Pancreas (tissue), 10 donors: ENCODE results near the gene POLR1F. TPM values are rescaled to one million over a fixed set of nuclear protein-coding genes. Genes with fewer than 3 reads are reported as not detected.
A peak's percentile ranks its signal among the peaks of the same experiment; 100 is the strongest.
"Not testable (repeated sequence)": the region's sequence is repeated elsewhere in the genome, so short reads cannot be mapped to it uniquely, and the experiment has no call there.

Experiments
- ATAC-seq, 4 donors: fragments of 200-7000 bp; cut with Tn5 transposase; one replicate each; pipeline versions ENCODE4 v1.8.0 to v1.9.1; 2020; ENCODE audit warnings: mild to moderate bottlenecking in 4 of 4, moderate library complexity in 4 of 4
- DNase-seq, 6 donors: peaks; one replicate each; pipeline ENCODE4 v3.0.0-alpha.2; 2020
- FAIRE-seq: peaks from 2 replicates; lab custom pipeline; 2012; peaks lifted over from hg19 to GRCh38; lab: Jason Lieb, UNC
- H3K27ac ChIP-seq, 4 donors: fragments of 200-600 bp; sonication (generic); 1 replicate in 3 of 4; 2 replicates in 1 of 4; pipeline versions ENCODE4 v1.5.0 to v1.8.0; 2020
- H3K27me3 ChIP-seq, 4 donors: fragments of 200-600 bp; one replicate each; pipeline ENCODE4 v1.8.0; 2021
- H3K36me3 ChIP-seq, 3 donors: fragments of 200-600 bp; sonication (generic) in 1 of 3; one replicate each; pipeline versions ENCODE4 v1.5.0 to v1.8.0; 2020 to 2021
- H3K4me1 ChIP-seq, 3 donors: fragments of 200-600 bp; one replicate each; pipeline ENCODE4 v1.8.0; 2021
- H3K4me3 ChIP-seq, 4 donors: fragments of 200-600 bp; sonication (generic) in 2 of 4; one replicate each; pipeline versions ENCODE4 v1.5.0 to v1.8.0; 2020 to 2021
- H3K9me3 ChIP-seq, 4 donors: fragments of 200-600 bp; one replicate each; pipeline ENCODE4 v1.8.0; 2021
- WGBS, 2 donors: extraction: QIAGEN DNeasy Blood & Tissue Kit; methylation state at CpG; one replicate each; pipeline ENCODE4 v1.1.7; 2013; 5-methylcytosine and 5-hydroxymethylcytosine counted together
- intact Hi-C, 3 donors: fragments of 100-400 bp; cut with DNase I; formaldehyde crosslinking; loops; one replicate each; pipeline versions ENCODE4 v1.11.1 to v1.14.2; 2022
- polyA plus RNA-seq, 2 donors: library from polyadenylated mRNA; stranded (reverse); fragments of 200-250 nt; gene quantifications; one replicate each; pipeline ENCODE4 v1.2.3, GENCODE V29; 2013
- total RNA-seq, 6 donors: library from RNA; stranded (reverse); fragmentation: NEBNext Ultra II Directional in 4 of 6; extraction: Animal tissue kit (Norgen Biotek cat#: 25700) in 4 of 6; gene quantifications; one replicate each; pipeline versions ENCODE4 v1.2.1 to v1.2.4, GENCODE V29; 2021 to 2023
- TF ChIP-seq, protein P1 (sequence below), 4 donors: fragments of 200-600 bp; sonication (generic) in 3 of 4; IDR thresholded peaks; one replicate each; pipeline versions ENCODE4 v1.5.0 to v1.8.0; 2021; ENCODE audit warnings: antibody characterized with exemption in 4 of 4
- donor health status: healthy with polysubstance abuse.
- donor health status: DM: no; HTN: no; CAD: no; lungs with moderate emphysema.
- donor health status: DM: no; HTN: no; CAD: no.
- donor health status: control.
- donor health status: control.
- donor health status: Bipolar disorder and iron deficiency.
- donor health status: DM: yes; HTN: yes; CAD: no.
- donor health status: DM: no; HTN: no; CAD: no.
- donor health status: DM: no; HTN: no; CAD: no.
- donor health status: DM: yes; HTN: yes; CAD: no.

Gene POLR1F
- total and polyA plus RNA-seq, 8 donors = 2.8 to 6.1 (median 4.7) TPM

DNA sequence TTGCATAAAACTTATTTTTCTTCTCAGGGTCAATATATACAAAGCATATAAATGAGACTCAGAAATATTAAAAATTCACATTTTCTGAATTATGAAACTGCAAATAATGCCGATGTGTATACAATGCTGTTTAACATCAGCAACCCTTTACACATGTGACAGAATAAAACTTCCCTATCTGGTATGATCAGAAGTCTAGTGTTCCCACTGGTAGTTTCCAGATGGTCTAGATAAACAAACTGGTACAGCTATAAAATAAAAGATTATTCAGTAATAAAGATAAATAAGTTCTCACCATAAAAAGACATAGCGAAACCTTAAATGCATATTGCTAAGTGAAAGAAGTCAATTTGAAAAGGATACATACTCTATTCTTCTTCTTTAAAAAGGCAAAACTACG, 7.9 kb downstream of the POLR1F start:
- no peak overlapping the region for H3K27ac ChIP-seq
- intact Hi-C loops = no loop called here
- ATAC-seq (no peak), DNase-seq (no peak), FAIRE-seq (no peak)
- TF ChIP-seq, protein P1, sequence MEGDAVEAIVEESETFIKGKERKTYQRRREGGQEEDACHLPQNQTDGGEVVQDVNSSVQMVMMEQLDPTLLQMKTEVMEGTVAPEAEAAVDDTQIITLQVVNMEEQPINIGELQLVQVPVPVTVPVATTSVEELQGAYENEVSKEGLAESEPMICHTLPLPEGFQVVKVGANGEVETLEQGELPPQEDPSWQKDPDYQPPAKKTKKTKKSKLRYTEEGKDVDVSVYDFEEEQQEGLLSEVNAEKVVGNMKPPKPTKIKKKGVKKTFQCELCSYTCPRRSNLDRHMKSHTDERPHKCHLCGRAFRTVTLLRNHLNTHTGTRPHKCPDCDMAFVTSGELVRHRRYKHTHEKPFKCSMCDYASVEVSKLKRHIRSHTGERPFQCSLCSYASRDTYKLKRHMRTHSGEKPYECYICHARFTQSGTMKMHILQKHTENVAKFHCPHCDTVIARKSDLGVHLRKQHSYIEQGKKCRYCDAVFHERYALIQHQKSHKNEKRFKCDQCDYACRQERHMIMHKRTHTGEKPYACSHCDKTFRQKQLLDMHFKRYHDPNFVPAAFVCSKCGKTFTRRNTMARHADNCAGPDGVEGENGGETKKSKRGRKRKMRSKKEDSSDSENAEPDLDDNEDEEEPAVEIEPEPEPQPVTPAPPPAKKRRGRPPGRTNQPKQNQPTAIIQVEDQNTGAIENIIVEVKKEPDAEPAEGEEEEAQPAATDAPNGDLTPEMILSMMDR (IDR thresholded peaks at IDR 0.05) = no peak
- no peaks in the 10 kb centered on the region for H3K27me3 ChIP-seq
- H3K9me3 ChIP-seq = no peaks in the 10 kb centered on the region
- no peaks in the 10 kb centered on the region for H3K4me1 ChIP-seq
- WGBS, 2 donors = 92 to 93% methylated on average over 3 of the region's 3 CpGs
- H3K4me3 ChIP-seq = no peak overlapping the region
- peaks cover 0 to 20% (median 0%) of the 10 kb centered on the region in 3 donors for H3K36me3 ChIP-seq

DNA sequence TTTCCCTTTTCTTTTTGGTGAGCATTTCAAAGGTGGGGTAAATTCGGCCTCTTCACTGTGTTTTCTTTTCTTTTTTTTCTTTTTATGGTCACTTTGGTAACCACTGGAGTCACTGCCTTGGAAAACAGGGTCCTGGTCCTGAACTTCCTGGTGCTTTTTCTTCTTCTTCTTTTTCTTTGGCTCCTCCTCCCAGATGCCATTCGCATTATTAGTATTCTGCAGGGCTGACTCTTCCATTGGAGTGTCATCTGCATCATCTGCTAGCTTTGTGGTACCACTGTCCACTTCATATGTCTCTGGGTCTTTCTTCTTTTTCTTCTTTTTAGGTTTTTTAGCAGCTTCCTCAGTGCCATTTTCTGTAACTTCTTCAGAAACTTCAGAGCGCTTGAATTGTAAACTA, 10.5 kb downstream of the POLR1F start:
- Histone ChIP-seq H3K27ac (no peak overlapping the region), H3K9me3 (no peaks in the 10 kb centered on the region), H3K4me3 (no peak overlapping the region), H3K27me3 (no peaks in the 10 kb centered on the region), H3K36me3 (peaks cover 0 to 20% (median 0%) of the 10 kb centered on the region in 3 donors), H3K4me1 (no peaks in the 10 kb centered on the region)
- intact Hi-C loops = no loop called here
- TF ChIP-seq, protein P1 (IDR thresholded peaks at IDR 0.05) = no peak
- WGBS, 2 donors = 86 to 93% methylated on average over 3 of the region's 3 CpGs
- FAIRE-seq (no peak), DNase-seq (no peak), ATAC-seq (no peak)

DNA sequence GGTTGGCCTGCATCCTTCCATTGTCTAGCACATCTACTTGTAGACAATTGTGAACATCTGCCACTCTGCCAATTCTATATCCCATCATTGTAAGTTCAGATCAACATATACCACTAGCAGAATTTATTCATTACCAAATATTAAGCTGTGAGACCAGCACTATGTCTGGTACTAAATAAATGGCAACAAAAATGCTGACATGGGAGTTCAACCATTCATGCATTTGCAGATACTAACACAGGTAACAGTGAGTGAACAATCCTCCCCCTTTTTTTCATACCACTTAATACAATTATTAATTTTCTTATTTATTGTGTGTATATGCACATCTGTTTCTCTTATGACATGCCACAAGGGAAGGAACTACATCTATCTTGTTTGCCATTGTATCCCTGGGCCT, 11.9 kb downstream of the POLR1F start:
- FAIRE-seq (no peak), ATAC-seq (no peak), DNase-seq (no peak)
- no peak overlapping the region for H3K4me3 ChIP-seq
- H3K9me3 ChIP-seq = no peaks in the 10 kb centered on the region
- H3K36me3 ChIP-seq = peaks cover 0 to 20% (median 0%) of the 10 kb centered on the region in 3 donors
- intact Hi-C loops = no loop called here
- H3K27me3 ChIP-seq = no peaks in the 10 kb centered on the region
- H3K27ac ChIP-seq = no peak overlapping the region
- no peaks in the 10 kb centered on the region for H3K4me1 ChIP-seq
- TF ChIP-seq, protein P1 (IDR thresholded peaks at IDR 0.05) = no peak

DNA sequence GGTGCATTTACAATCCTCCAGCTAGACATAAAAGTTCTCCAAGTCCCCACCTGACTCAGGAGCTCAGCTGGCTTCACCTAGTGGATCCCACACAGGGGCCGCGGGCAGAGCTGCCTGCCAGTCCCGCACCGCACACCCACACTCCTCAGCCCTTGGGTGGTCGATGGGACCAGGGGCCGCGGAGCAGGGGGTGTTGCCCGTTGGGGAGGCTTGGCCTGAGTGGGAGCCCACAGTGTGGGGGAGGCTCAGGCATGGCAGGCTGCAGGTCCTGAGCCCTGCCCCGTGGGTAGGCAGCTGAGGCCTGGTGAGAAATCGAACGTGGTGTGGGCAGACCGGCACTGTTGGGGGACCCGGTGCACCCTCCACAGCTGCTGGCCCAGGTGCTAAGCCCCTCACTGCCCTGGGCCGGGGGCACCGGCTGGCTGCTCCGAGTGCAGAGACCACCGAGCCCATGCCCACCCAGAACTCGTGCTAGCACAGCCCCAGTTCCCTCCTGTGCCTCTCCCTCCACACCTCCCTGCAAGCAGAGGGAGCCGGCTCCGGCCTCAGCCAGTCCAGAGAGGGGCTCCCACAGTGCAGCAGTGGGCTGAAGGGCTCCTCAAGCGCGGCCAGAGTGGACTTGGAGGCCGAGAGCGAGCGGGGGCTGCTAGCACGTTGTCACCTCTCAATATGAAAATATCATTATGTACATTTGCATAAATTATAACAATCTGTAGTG, 16.6 kb downstream of the POLR1F start:
- H3K9me3 ChIP-seq = no peaks in the 10 kb centered on the region
- ATAC-seq = no peak
- no peak overlapping the region for H3K4me3 ChIP-seq
- H3K36me3 ChIP-seq = peaks cover 0 to under 1% (median 0%) of the 10 kb centered on the region in 3 donors
- no peaks in the 10 kb centered on the region for H3K27me3 ChIP-seq
- TF ChIP-seq, protein P1 (IDR thresholded peaks at IDR 0.05) = no peak
- no peak for FAIRE-seq
- H3K27ac ChIP-seq = no peak overlapping the region
- intact Hi-C loops = no loop called here
- 92 to 96% methylated on average over 24 to 26 of the region's 26 CpGs for whole genome bisulfite sequencing, 2 donors
- no peaks in the 10 kb centered on the region for H3K4me1 ChIP-seq
- DNase-seq = peak in 3 of 6 donors; percentile 16 to 59 (median 50)

DNA sequence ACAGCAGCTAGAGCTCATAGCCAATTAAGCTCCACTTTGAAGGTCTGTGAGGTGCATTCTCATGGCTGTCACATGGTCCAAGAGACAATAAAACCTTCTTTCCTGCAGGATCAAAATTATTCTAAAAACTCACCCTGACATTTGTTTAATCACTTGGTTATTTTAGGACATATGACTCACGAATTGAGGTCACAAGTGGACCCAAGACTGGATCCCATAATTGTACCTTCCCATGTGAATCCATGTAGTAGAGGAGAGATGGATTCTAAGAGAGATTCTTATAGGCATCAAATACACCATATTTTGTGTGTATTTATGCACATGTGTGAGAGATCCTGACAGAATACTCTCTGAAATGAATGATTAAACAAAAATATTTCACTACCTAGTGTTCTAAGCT, 18.1 kb downstream of the POLR1F start:
- Histone ChIP-seq H3K27ac (no peak overlapping the region), H3K9me3 (no peaks in the 10 kb centered on the region), H3K36me3 (no peaks in the 10 kb centered on the region), H3K4me1 (no peaks in the 10 kb centered on the region), H3K4me3 (no peak overlapping the region), H3K27me3 (no peaks in the 10 kb centered on the region)
- no peak for FAIRE-seq
- 42 to 44% methylated on average over 1 of the region's 1 CpG for WGBS, 2 donors
- no peak for ATAC-seq
- intact Hi-C loops = no loop called here
- TF ChIP-seq, protein P1 (IDR thresholded peaks at IDR 0.05) = no peak
- no peak for DNase-seq

DNA sequence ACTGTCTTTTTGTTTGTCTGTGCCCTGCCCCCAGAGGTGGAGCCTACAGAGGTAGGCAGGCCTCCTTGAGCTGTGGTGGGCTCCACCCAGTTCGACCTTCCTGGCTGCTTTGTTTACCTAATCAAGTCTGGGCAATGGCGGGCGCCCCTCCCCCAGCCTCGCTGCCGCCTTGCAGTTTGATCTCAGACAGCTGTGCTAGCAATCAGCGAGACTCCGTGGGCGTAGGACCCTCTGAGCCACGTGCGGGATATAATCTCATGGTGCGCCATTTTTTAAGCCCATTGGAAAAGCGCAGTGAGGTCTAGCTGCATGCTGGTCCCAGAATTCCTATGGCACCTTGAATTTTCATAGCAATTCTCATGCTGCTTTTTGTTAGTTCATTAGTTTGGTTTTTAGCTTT, 19.7 kb downstream of the POLR1F start:
- H3K4me3 ChIP-seq, H3K27me3 ChIP-seq, DNase-seq, H3K27ac ChIP-seq, H3K4me1 ChIP-seq, ATAC-seq, H3K9me3 ChIP-seq, H3K36me3 ChIP-seq, intact Hi-C loops, FAIRE-seq: not testable (repeated sequence)
- 54 to 60% methylated on average over 12 of the region's 12 CpGs for WGBS, 2 donors
